Right lobe of liver (tissue), 4 donors: Measurements from ENCODE around the gene AQP4.

Experiments
- POLR2A ChIP-seq: fragments of 450-650 bp; IDR thresholded peaks from one replicate; pipeline ENCODE4 v1.6.1; 2017; ENCODE audit warnings: antibody characterized with exemption, mild to moderate bottlenecking
- TF ChIP-seq, protein P1 (sequence below), 4 donors: fragments of 200-600 bp in 3 of 4; fragments of 450-650 bp in 1 of 4; IDR thresholded peaks; one replicate each; pipeline versions ENCODE4 v1.5.1 to v1.8.0; 2016 to 2022; ENCODE audit warnings: antibody characterized with exemption in 4 of 4, mild to moderate bottlenecking in 2 of 4
- donor health status: DM: no; HTN: no; CAD: no.
- donor health status: DM: no; HTN: no; CAD: no.
- donor health status: DM: no; HTN: yes; CAD: no.

DNA sequence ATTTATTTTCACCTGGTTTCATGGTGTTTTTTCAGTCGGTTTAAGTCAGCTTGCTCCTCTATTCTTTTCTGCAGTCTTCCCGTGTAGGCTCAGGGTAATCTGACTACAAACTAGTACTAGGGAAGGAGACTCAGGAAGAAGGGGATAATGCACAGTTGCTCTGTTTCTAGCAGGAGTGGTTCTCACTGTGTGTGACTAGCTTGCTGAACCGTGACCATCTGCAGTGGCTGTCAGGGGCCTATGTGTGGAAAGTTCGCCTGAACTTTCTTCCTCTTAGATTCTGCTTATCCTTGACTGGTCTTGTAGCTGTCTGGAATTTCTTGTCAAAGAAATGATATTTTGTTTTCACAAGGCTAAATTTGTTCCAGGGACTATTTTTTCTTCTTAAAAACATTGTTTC lies 46.3 kb upstream of the AQP4 start:
- TF ChIP-seq, protein P1, sequence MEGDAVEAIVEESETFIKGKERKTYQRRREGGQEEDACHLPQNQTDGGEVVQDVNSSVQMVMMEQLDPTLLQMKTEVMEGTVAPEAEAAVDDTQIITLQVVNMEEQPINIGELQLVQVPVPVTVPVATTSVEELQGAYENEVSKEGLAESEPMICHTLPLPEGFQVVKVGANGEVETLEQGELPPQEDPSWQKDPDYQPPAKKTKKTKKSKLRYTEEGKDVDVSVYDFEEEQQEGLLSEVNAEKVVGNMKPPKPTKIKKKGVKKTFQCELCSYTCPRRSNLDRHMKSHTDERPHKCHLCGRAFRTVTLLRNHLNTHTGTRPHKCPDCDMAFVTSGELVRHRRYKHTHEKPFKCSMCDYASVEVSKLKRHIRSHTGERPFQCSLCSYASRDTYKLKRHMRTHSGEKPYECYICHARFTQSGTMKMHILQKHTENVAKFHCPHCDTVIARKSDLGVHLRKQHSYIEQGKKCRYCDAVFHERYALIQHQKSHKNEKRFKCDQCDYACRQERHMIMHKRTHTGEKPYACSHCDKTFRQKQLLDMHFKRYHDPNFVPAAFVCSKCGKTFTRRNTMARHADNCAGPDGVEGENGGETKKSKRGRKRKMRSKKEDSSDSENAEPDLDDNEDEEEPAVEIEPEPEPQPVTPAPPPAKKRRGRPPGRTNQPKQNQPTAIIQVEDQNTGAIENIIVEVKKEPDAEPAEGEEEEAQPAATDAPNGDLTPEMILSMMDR (IDR thresholded peaks at IDR 0.05), result no peak
- TF ChIP-seq POLR2A, result no peak
